ENCODE measurements around the gene DSCAML1.

DNA sequence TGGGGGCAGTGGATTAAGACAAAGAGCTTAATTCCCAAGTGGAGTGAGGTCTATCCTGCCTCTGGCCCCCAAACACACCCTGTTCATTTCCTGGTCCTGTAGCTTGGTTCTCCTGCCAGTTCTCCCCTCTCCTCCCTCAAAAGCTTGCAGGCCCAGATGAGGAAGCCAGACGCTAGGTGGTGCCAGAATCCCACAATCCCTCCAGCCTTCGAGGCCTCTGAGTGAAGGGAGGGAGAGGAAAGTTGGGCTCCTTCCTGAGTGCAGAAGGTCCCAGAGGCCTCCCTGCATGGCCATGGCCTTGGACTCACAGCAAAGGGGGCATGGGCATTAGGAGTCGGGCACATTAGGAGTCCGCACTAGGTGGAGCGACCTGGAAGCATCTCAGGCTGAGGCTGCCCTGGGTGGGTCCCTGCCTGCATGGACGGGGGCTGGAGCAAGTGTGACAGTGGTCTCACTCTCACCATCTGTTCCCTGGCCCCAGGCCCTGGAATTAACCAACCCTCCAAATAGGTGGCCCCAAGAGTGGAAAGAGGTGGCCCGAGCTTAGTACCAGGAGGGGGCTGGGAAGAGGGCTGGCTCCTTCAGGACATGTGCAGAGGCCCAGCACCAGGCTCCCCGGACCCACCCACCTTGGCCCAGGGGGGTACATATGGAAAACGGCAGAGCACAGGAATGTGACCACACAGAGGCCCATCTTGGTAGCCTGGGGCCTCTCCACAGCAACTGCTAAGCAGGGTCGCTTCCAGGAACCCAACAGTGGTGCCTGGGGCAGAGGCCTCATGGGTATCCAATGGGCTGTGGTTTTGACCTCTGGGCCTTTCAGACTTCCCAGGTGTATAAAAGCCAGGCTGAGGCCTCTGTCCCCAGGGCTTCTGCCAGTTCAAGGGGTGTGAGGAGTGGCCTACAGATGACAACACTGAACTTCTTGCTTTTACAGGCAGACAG, 22.4 kb upstream of the DSCAML1 start:
- TF ChIP-seq, protein P1, sequence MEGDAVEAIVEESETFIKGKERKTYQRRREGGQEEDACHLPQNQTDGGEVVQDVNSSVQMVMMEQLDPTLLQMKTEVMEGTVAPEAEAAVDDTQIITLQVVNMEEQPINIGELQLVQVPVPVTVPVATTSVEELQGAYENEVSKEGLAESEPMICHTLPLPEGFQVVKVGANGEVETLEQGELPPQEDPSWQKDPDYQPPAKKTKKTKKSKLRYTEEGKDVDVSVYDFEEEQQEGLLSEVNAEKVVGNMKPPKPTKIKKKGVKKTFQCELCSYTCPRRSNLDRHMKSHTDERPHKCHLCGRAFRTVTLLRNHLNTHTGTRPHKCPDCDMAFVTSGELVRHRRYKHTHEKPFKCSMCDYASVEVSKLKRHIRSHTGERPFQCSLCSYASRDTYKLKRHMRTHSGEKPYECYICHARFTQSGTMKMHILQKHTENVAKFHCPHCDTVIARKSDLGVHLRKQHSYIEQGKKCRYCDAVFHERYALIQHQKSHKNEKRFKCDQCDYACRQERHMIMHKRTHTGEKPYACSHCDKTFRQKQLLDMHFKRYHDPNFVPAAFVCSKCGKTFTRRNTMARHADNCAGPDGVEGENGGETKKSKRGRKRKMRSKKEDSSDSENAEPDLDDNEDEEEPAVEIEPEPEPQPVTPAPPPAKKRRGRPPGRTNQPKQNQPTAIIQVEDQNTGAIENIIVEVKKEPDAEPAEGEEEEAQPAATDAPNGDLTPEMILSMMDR (IDR thresholded peaks at IDR 0.05): peak in 5 of 6 experiments; percentile 12 to 48 (median 46)
- TF ChIP-seq POLR2A (IDR thresholded peaks at IDR 0.05): no peak

Data from upper lobe of left lung (tissue), 4 donors.